Skin of body (tissue), 2 donors: ENCODE data around the gene CWC22. TPM values are rescaled to one million over a fixed set of nuclear protein-coding genes. Genes with fewer than 3 reads are reported as not detected.
"Not testable (repeated sequence)": the region's sequence is repeated elsewhere in the genome, so short reads cannot be mapped to it uniquely, and the experiment has no call there.

Source experiments
- DNase-seq: peaks from one replicate; lab custom pipeline; 2025; lab: John Stamatoyannopoulos, UW
- total RNA-seq: library from RNA; depleted of rRNA; stranded (reverse); fragments of >200 nt; gene quantifications from one replicate; pipeline ENCODE4 v1.2.3, GENCODE V29; 2014

CWC22 gene
- total RNA-seq: 25.5 TPM

- peak; percentile 97 for DNase-seq
Measured at GRCh38 chr2:180006781-180007579, at the start of gene CWC22. Gene CWC22 (minus strand): TSS chr2:180007297. CDS start chr2:179993341, 13,956 bp downstream.

- DNase-seq: no peak
Measured at GRCh38 chr2:180056367-180057118, 49.4 kb upstream of the CWC22 start.

GRCh38 chr2:180054576-180054975 lies 47.5 kb upstream of the CWC22 start:
- not testable (repeated sequence) for DNase-seq

GRCh38 chr2:180050246-180050645 lies 43.1 kb upstream of the CWC22 start:
- no peak for DNase-seq

- DNase-seq: no peak
Measured at GRCh38 chr2:180048251-180048650, 41.2 kb upstream of the CWC22 start.

- no peak for DNase-seq
Measured at GRCh38 chr2:180046776-180047175, 39.7 kb upstream of the CWC22 start.

- DNase-seq: no peak
Measured at GRCh38 chr2:180046202-180046601, 39.1 kb upstream of the CWC22 start.

GRCh38 chr2:180040146-180040925 lies 33.2 kb upstream of the CWC22 start:
- DNase-seq: peak; percentile 47

- no peak for DNase-seq
Measured at GRCh38 chr2:180038997-180039396, 31.9 kb upstream of the CWC22 start.

- no peak for DNase-seq
Measured at GRCh38 chr2:180033993-180034894, 27.1 kb upstream of the CWC22 start.

GRCh38 chr2:180029575-180029974 lies 22.5 kb upstream of the CWC22 start:
- DNase-seq: no peak

GRCh38 chr2:180021850-180022249 lies 14.8 kb upstream of the CWC22 start:
- no peak for DNase-seq

GRCh38 chr2:180017784-180018183 lies 10.7 kb upstream of the CWC22 start:
- DNase-seq: no peak

- no peak for DNase-seq
Measured at GRCh38 chr2:180016937-180017336, 9.8 kb upstream of the CWC22 start.

- peak; percentile 0 for DNase-seq
Measured at GRCh38 chr2:180015951-180016709, 9.0 kb upstream of the CWC22 start.

- DNase-seq: no peak
Measured at GRCh38 chr2:180012523-180012922, 5.4 kb upstream of the CWC22 start.

GRCh38 chr2:180010701-180011100 lies 3.6 kb upstream of the CWC22 start:
- DNase-seq: no peak

GRCh38 chr2:180006231-180006630 lies 866 bp downstream of the CWC22 start:
- no peak for DNase-seq

- DNase-seq: not testable (repeated sequence)
Measured at GRCh38 chr2:180005465-180005864, 1.6 kb downstream of the CWC22 start.

- DNase-seq: no peak
Measured at GRCh38 chr2:180004731-180005130, 2.4 kb downstream of the CWC22 start.
